Common myeloid progenitor, CD34-positive (primary cell): ENCODE measurements around the gene NEIL1.
"Not testable (repeated sequence)": the region's sequence is repeated elsewhere in the genome, so short reads cannot be mapped to it uniquely, and the experiment has no call there.

Experiments
- CTCF ChIA-PET: fragments of 350-600 bp; sonication (Branson Sonifier 250); formaldehyde crosslinking; loops from one replicate; lab custom pipeline; 2021; ENCODE audit warnings: antibody characterized with exemption; lab: Charles Lee
- POLR2A ChIA-PET: fragments of 350-600 bp; sonication (Branson Sonifier 250); formaldehyde crosslinking; loops from one replicate; lab custom pipeline; 2021; ENCODE audit warnings: antibody characterized with exemption; lab: Charles Lee
- DNase-seq, 3 donors: peaks; one replicate each; pipeline versions ENCODE4 v3.0.0 to v3.0.0-alpha.2; 2013
- H3K27ac ChIP-seq, 2 experiments: 1 replicate in 1 of 2; 2 replicates in 1 of 2; pipeline ENCODE4 v1.7.0; 2013; ENCODE audit warnings: inconsistent platforms in 2 of 2, low read length in 2 of 2, mild to moderate bottlenecking in 2 of 2, low read depth in 1 of 2, moderate library complexity in 1 of 2; ENCODE audit not compliant: severe bottlenecking in 2 of 2, insufficient read depth in 1 of 2, poor library complexity in 1 of 2
- H3K27me3 ChIP-seq, 5 experiments: replicated peaks in 2 of 5; 1 replicate in 3 of 5; 2 replicates in 2 of 5; pipeline versions ENCODE4 v1.6.1 to v1.7.0; 2013; ENCODE audit warnings: low read length in 4 of 5, mild to moderate bottlenecking in 2 of 5, moderate library complexity in 2 of 5, inconsistent platforms in 1 of 5; ENCODE audit not compliant: insufficient read depth in 5 of 5, control insufficient read depth in 4 of 5
- H3K36me3 ChIP-seq, 4 experiments: 1 replicate in 2 of 4; 2 replicates in 2 of 4; pipeline versions ENCODE4 v1.6.1 to v1.7.0; 2013; ENCODE audit warnings: low read length in 3 of 4, control low read depth in 1 of 4, mild to moderate bottlenecking in 1 of 4; ENCODE audit not compliant: control insufficient read depth in 4 of 4, insufficient read depth in 4 of 4
- H3K4me1 ChIP-seq, 4 experiments: 1 replicate in 3 of 4; 2 replicates in 1 of 4; pipeline versions ENCODE4 v1.6.1 to v1.7.1; 2013; ENCODE audit warnings: low read length in 3 of 4, mild to moderate bottlenecking in 3 of 4, control low read depth in 1 of 4, inconsistent platforms in 1 of 4, moderate library complexity in 1 of 4; ENCODE audit not compliant: control insufficient read depth in 4 of 4, insufficient read depth in 4 of 4; ENCODE audit errors: control extremely low read depth in 1 of 4
- H3K4me3 ChIP-seq, 7 experiments: 1 replicate in 4 of 7; 2 replicates in 3 of 7; pipeline versions ENCODE4 v1.5.1 to v1.7.0; 2013; ENCODE audit warnings: mild to moderate bottlenecking in 7 of 7, low read length in 6 of 7, moderate library complexity in 6 of 7, inconsistent platforms in 2 of 7, low read depth in 2 of 7, control low read depth in 1 of 7; ENCODE audit not compliant: insufficient read depth in 4 of 7, control insufficient read depth in 1 of 7; ENCODE audit errors: extremely low read depth in 1 of 7
- H3K9me3 ChIP-seq, 5 experiments: 1 replicate in 4 of 5; 2 replicates in 1 of 5; pipeline versions ENCODE4 v1.6.1 to v1.7.1; 2013; ENCODE audit warnings: low read length in 4 of 5, mild to moderate bottlenecking in 2 of 5, inconsistent platforms in 1 of 5, low read depth in 1 of 5, moderate library complexity in 1 of 5; ENCODE audit not compliant: control insufficient read depth in 4 of 5, insufficient read depth in 2 of 5; ENCODE audit errors: control extremely low read depth in 1 of 5
- WGBS: methylation state at CpG from one replicate; pipeline ENCODE4 v1.1.5; 2013; ENCODE audit not compliant: insufficient coverage; 5-methylcytosine and 5-hydroxymethylcytosine counted together

Gene NEIL1

GRCh38 chr15:75319231-75319897 is 27.5 kb upstream of the NEIL1 start:
- H3K36me3 ChIP-seq, DNase-seq, POLR2A ChIA-PET, H3K9me3 ChIP-seq, H3K27me3 ChIP-seq, H3K4me3 ChIP-seq, CTCF ChIA-PET, H3K27ac ChIP-seq, H3K4me1 ChIP-seq: not testable (repeated sequence)
- 97% methylated on average over 3 of the region's 5 CpGs for WGBS

DNA sequence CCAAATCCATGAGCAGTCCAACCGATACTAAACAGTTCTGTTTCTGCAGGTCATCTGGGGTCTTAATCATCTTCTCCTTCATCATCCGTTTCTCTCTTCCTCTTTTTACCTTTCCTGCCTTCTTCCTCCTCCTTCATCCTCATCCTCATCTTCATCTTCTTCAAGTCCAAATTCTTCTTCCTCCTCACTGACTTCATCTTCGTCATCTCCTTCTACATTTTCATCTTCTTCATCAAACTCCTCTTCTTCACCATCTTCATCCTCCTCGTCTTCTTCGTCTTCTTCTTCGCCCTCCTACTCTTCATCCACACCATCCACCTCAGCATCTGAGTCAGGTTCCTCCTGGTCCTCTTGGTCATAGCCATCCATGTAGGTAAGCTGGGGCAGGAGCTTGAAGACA is 25.1 kb upstream of the NEIL1 start:
- H3K4me1 ChIP-seq, result no peaks in the 10 kb centered on the region
- POLR2A ChIA-PET, result no interaction called here
- no peaks in the 10 kb centered on the region for H3K36me3 ChIP-seq
- H3K27ac ChIP-seq, result no peak overlapping the region
- no peak for DNase-seq
- CTCF ChIA-PET, result interaction anchor here (0.6 kb wide), 1 partner anchor 775 kb away, joined by 3 read pairs; no protein-coding TSS in a partner anchor
- H3K9me3 ChIP-seq, result no peaks in the 10 kb centered on the region
- 86% methylated on average over 6 of the region's 6 CpGs for WGBS
- no peaks in the 10 kb centered on the region for H3K27me3 ChIP-seq
- no peak overlapping the region for H3K4me3 ChIP-seq

- ChIA-PET CTCF (no interaction called here), POLR2A (no interaction called here)
- no peaks in the 10 kb centered on the region for H3K27me3 ChIP-seq
- 100% methylated on average over 1 of the region's 4 CpGs for WGBS
- H3K4me1 ChIP-seq, result no peaks in the 10 kb centered on the region
- no peaks in the 10 kb centered on the region for H3K9me3 ChIP-seq
- no peak overlapping the region for H3K27ac ChIP-seq
- H3K4me3 ChIP-seq, result no peak overlapping the region
- DNase-seq, result no peak
- no peaks in the 10 kb centered on the region for H3K36me3 ChIP-seq
Measured at GRCh38 chr15:75325922-75326321, 20.9 kb upstream of the NEIL1 start.

DNA sequence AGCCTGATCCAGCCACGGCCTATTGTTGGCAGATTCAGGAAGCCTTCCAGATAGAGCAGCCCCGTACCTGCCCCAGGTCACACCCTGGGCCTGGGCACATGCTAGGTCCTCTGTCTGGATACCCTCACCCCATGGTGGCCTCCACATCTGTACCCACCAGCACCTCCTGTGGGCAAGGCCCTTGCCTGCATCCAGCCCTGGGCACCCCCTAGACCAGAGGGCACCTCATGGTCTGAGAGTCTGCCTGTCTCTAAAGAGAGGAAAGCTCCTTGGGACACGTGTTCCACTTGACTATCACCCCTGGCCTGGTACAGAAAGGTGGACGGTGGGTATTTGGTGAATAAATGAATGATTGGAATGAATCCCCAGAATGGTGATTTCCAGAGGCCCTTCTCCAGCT is 19.8 kb upstream of the NEIL1 start:
- ChIA-PET CTCF (interaction anchor here (0.5 kb wide), 1 partner anchor 29 kb away, joined by 3 read pairs; no protein-coding TSS in a partner anchor), POLR2A (no interaction called here)
- 94% methylated on average over 4 of the region's 4 CpGs for WGBS
- no peaks in the 10 kb centered on the region for H3K9me3 ChIP-seq
- no peak overlapping the region for H3K4me3 ChIP-seq
- H3K27me3 ChIP-seq, result no peaks in the 10 kb centered on the region
- DNase-seq, result no peak
- no peaks in the 10 kb centered on the region for H3K36me3 ChIP-seq
- no peak overlapping the region for H3K27ac ChIP-seq
- no peaks in the 10 kb centered on the region for H3K4me1 ChIP-seq

DNA sequence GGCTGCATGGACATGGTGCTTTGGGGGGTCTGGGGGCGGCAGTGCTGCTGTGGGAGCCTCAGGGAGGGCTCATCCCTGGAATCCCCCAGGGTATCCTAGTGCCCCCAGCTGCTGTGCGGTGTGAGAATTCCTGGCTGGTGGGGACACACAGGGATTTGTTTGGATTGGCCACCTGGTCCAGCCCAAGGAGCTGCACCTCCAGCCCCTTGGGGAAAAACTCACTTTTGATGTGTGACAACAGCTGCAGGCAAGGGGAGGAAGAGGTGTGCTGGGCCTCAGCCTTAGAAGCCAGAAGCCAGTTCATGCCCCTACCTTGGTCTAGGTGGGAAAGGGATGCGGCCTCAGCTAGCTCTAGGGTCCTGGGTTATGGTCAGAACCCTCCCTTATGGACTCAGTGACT is 19.3 kb upstream of the NEIL1 start:
- 94% methylated on average over 2 of the region's 3 CpGs for WGBS
- Histone ChIP-seq H3K36me3 (no peaks in the 10 kb centered on the region), H3K4me1 (no peaks in the 10 kb centered on the region), H3K9me3 (no peaks in the 10 kb centered on the region), H3K27ac (no peak overlapping the region), H3K27me3 (no peaks in the 10 kb centered on the region), H3K4me3 (no peak overlapping the region)
- ChIA-PET POLR2A (no interaction called here), CTCF (interaction anchor here (1.0 to 1.4 kb wide), 2 partner anchors 11 to 22 kb away, joined by 3 to 4 read pairs; no protein-coding TSS in a partner anchor)
- DNase-seq, result no peak

GRCh38 chr15:75328493-75329314 is 18.1 kb upstream of the NEIL1 start:
- POLR2A ChIA-PET, result interaction anchor here (0.6 kb wide), 1 partner anchor 19 kb away, joined by 3 read pairs; no protein-coding TSS in a partner anchor
- Histone ChIP-seq H3K27ac (no peak overlapping the region), H3K27me3 (no peaks in the 10 kb centered on the region), H3K4me3 (no peak overlapping the region), H3K9me3 (no peaks in the 10 kb centered on the region), H3K4me1 (no peaks in the 10 kb centered on the region), H3K36me3 (no peaks in the 10 kb centered on the region)
- 66% methylated on average over 9 of the region's 10 CpGs for WGBS
- CTCF ChIA-PET, result interaction anchor here (1.0 to 2.3 kb wide), 4 partner anchors 10 to 39 kb away, joined by 3 to 7 read pairs (median 4); partner anchors contain the start of gene MAN2C1
- no peak for DNase-seq

- WGBS, result 96% methylated on average over 2 of the region's 2 CpGs
- H3K9me3 ChIP-seq, result no peaks in the 10 kb centered on the region
- H3K4me1 ChIP-seq, result no peaks in the 10 kb centered on the region
- ChIA-PET POLR2A (no interaction called here), CTCF (interaction anchor here (1.7 to 2.3 kb wide), 2 partner anchors 10 to 38 kb away, joined by 4 to 7 read pairs; partner anchors contain the start of gene MAN2C1)
- DNase-seq, result no peak
- H3K4me3 ChIP-seq, result no peak overlapping the region
- H3K36me3 ChIP-seq, result no peaks in the 10 kb centered on the region
- H3K27me3 ChIP-seq, result no peaks in the 10 kb centered on the region
- no peak overlapping the region for H3K27ac ChIP-seq
Measured at GRCh38 chr15:75329571-75329970, 17.3 kb upstream of the NEIL1 start.
